Measurements from ENCODE around the gene SCFD2. TPM values are rescaled to one million over a fixed set of nuclear protein-coding genes. Genes with fewer than 3 reads are reported as not detected.

SCFD2 gene
- total RNA-seq, 1 experiment from 2014 or later = 12.4 TPM

- H3K4me3 Mint-ChIP-seq = no peak overlapping the region
- no peak for ATAC-seq
- peaks cover 30% of the 10 kb centered on the region for H3K36me3 Mint-ChIP-seq
- no peak for DNase-seq (ENCODE audit: low spot score)
- no peaks in the 10 kb centered on the region for H3K4me1 Mint-ChIP-seq
- H3K27ac Mint-ChIP-seq = no peak overlapping the region
- ChIA-PET CTCF (no interaction called here), POLR2A (no interaction called here)
- H3K27me3 Mint-ChIP-seq (ENCODE audit: low read depth) = peaks cover 2% of the 10 kb centered on the region; the same call in 1 of the 2 replicates
- TF ChIP-seq JAZF1 (CRISPR knock-in tag; IDR thresholded peaks at IDR 0.05) (no peak), ELF4 (CRISPR knock-in tag; IDR thresholded peaks at IDR 0.05; ENCODE audit: low read depth) (no peak), SMAD3 (CRISPR knock-in tag; IDR thresholded peaks at IDR 0.05; ENCODE audit: borderline replicate concordance) (no peak), SP1 (CRISPR knock-in tag; conservative IDR thresholded peaks at IDR 0.05) (no peak), RELA (CRISPR knock-in tag; IDR thresholded peaks at IDR 0.05; ENCODE audit: borderline replicate concordance) (no peak), NFYB (CRISPR knock-in tag; conservative IDR thresholded peaks at IDR 0.05; ENCODE audit: low read depth) (no peak), OVOL2 (CRISPR knock-in tag; IDR thresholded peaks at IDR 0.05; ENCODE audit: borderline replicate concordance) (no peak), EMX1 (CRISPR knock-in tag; IDR thresholded peaks at IDR 0.05) (no peak)
- TF ChIP-seq, protein P1, sequence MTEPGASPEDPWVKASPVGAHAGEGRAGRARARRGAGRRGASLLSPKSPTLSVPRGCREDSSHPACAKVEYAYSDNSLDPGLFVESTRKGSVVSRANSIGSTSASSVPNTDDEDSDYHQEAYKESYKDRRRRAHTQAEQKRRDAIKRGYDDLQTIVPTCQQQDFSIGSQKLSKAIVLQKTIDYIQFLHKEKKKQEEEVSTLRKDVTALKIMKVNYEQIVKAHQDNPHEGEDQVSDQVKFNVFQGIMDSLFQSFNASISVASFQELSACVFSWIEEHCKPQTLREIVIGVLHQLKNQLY (CRISPR knock-in tag; IDR thresholded peaks at IDR 0.05) = no peak
- H3K9me3 Mint-ChIP-seq = peaks cover 66% of the 10 kb centered on the region
Observed at GRCh38 chr4:53174823-53175222, 191.0 kb downstream of the SCFD2 start.

- H3K4me1 Mint-ChIP-seq = no peaks in the 10 kb centered on the region
- POLR2A ChIA-PET = no interaction called here
- CTCF ChIA-PET = no interaction called here
- peaks cover 25% of the 10 kb centered on the region for H3K36me3 Mint-ChIP-seq
- H3K27ac Mint-ChIP-seq = no peak overlapping the region
- no peak overlapping the region for H3K4me3 Mint-ChIP-seq
- DNase-seq (ENCODE audit: low spot score) (no peak), ATAC-seq (no peak)
- peaks cover 53% of the 10 kb centered on the region for H3K9me3 Mint-ChIP-seq
- TF ChIP-seq, protein P2, sequence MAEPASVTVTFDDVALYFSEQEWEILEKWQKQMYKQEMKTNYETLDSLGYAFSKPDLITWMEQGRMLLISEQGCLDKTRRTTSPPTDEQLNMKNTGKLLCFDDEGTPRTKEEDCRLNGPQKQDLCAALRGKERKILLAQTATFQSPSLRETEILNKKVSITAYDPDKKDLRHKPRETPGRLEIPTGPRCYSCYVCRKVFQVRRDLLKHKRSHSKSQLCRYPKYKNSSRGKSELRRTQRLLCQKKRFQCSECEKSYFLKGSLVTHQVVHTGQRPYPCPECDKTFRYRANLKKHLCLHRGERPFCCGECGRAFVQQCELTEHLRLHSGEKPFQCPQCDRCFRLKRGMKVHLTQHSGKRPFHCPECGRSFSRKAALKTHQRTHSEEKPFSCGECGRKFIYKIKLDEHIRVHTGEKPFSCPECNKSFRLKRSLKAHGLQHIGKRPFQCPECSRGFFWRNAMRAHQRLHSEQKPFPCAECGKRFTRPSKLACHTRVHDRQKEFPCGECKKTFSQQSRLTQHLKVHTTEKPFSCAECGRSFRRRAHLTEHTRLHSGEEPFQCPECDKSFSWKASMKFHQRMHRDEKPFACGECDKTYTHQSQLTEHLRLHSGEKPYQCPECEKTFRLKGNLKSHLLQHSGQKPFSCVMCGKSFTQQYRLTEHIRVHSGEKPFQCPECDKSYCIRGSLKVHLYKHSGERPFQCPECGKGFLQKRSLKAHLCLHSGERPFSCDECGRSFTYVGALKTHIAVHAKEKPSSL (CRISPR knock-in tag; conservative IDR thresholded peaks at IDR 0.05) = no peak
- no peak for TF ChIP-seq FOXJ3 (CRISPR knock-in tag; IDR thresholded peaks at IDR 0.05; ENCODE audit: borderline replicate concordance)
- TF ChIP-seq GRHL2 (CRISPR knock-in tag; IDR thresholded peaks at IDR 0.05; ENCODE audit: insufficient replicate concordance, severe bottlenecking) = no peak
- TF ChIP-seq, protein P3, sequence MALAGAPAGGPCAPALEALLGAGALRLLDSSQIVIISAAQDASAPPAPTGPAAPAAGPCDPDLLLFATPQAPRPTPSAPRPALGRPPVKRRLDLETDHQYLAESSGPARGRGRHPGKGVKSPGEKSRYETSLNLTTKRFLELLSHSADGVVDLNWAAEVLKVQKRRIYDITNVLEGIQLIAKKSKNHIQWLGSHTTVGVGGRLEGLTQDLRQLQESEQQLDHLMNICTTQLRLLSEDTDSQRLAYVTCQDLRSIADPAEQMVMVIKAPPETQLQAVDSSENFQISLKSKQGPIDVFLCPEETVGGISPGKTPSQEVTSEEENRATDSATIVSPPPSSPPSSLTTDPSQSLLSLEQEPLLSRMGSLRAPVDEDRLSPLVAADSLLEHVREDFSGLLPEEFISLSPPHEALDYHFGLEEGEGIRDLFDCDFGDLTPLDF (CRISPR knock-in tag; IDR thresholded peaks at IDR 0.05) = no peak
- peaks cover 2% of the 10 kb centered on the region; the same call in 1 of the 2 replicates for H3K27me3 Mint-ChIP-seq (ENCODE audit: low read depth)
Observed at GRCh38 chr4:53173576-53173975, 192.3 kb downstream of the SCFD2 start.

GRCh38 chr4:53171797-53172196, 194.1 kb downstream of the SCFD2 start:
- Mint-ChIP-seq H3K4me3 (no peak overlapping the region), H3K9me3 (peaks cover 35% of the 10 kb centered on the region), H3K4me1 (no peaks in the 10 kb centered on the region), H3K27ac (no peak overlapping the region), H3K27me3 (ENCODE audit: low read depth) (no peaks in the 10 kb centered on the region), H3K36me3 (peaks cover 7% of the 10 kb centered on the region; the same call in 1 of the 2 replicates)
- POLR2A ChIA-PET = no interaction called here
- no peak for ATAC-seq
- TF ChIP-seq, protein P2 (CRISPR knock-in tag; conservative IDR thresholded peaks at IDR 0.05) = no peak
- TF ChIP-seq ZNF671 (CRISPR knock-in tag; IDR thresholded peaks at IDR 0.05) = no peak
- no peak for TF ChIP-seq NR2C2 (CRISPR knock-in tag; IDR thresholded peaks at IDR 0.05)
- TF ChIP-seq ELF4 (CRISPR knock-in tag; IDR thresholded peaks at IDR 0.05; ENCODE audit: low read depth) = no peak
- TF ChIP-seq HMGA2 (CRISPR knock-in tag; IDR thresholded peaks at IDR 0.05) = peak; percentile 92
- no peak for DNase-seq (ENCODE audit: low spot score)
- CTCF ChIA-PET = no interaction called here

Measured in WTC11 (cell line).